ENCODE data around the gene FBXL19.

GRCh38 chr16:30971298-30971697, 47.9 kb downstream of the FBXL19 start:
- TF ChIP-seq CTCF (IDR thresholded peaks at IDR 0.05) (no peak), POLR2A (IDR thresholded peaks at IDR 0.05) (no peak)

Data from body of pancreas (tissue), 4 donors.